ENCODE data around the gene KCNA10. TPM values are rescaled to one million over a fixed set of nuclear protein-coding genes. Genes with fewer than 3 reads are reported as not detected.

KCNA10 gene
- total and polyA plus RNA-seq, 2 experiments from 2014 or later, result not detected

DNA sequence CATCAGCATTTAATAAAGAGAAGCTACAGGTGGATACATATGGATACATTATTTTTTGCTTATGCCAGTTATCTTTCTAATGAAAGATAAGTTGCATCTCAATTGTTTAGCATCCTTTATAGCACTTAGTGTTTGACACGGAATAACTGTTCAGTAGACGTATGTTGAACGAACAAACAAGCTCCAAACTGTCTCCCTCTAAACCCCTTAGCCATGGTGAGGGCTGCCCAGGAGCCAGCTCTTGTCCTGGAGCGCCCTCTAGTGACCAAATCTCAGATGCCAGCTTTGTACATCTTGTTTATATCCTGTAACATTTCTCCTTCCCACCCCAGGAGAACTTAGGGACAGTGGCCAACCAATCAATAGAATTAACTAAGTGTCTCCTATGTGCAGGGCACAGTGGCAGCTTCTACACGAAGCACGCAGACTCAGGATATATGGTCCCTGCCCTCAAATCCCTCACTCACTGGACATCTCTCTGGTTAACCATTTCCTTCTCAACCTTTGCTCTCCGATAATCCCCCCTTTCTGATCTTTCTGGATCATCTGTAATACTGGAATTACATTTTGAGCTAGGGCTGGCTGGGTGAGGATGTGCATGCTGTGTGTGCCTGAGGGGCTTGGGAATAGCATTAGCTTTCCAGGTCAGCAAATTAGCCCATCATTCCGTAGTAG is 22.9 kb downstream of the KCNA10 start (continued):
- TF ChIP-seq, protein P1, sequence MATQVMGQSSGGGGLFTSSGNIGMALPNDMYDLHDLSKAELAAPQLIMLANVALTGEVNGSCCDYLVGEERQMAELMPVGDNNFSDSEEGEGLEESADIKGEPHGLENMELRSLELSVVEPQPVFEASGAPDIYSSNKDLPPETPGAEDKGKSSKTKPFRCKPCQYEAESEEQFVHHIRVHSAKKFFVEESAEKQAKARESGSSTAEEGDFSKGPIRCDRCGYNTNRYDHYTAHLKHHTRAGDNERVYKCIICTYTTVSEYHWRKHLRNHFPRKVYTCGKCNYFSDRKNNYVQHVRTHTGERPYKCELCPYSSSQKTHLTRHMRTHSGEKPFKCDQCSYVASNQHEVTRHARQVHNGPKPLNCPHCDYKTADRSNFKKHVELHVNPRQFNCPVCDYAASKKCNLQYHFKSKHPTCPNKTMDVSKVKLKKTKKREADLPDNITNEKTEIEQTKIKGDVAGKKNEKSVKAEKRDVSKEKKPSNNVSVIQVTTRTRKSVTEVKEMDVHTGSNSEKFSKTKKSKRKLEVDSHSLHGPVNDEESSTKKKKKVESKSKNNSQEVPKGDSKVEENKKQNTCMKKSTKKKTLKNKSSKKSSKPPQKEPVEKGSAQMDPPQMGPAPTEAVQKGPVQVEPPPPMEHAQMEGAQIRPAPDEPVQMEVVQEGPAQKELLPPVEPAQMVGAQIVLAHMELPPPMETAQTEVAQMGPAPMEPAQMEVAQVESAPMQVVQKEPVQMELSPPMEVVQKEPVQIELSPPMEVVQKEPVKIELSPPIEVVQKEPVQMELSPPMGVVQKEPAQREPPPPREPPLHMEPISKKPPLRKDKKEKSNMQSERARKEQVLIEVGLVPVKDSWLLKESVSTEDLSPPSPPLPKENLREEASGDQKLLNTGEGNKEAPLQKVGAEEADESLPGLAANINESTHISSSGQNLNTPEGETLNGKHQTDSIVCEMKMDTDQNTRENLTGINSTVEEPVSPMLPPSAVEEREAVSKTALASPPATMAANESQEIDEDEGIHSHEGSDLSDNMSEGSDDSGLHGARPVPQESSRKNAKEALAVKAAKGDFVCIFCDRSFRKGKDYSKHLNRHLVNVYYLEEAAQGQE (IDR thresholded peaks at IDR 0.05; ENCODE audit: unreplicated experiment), result no peak
- TF ChIP-seq, protein P2, sequence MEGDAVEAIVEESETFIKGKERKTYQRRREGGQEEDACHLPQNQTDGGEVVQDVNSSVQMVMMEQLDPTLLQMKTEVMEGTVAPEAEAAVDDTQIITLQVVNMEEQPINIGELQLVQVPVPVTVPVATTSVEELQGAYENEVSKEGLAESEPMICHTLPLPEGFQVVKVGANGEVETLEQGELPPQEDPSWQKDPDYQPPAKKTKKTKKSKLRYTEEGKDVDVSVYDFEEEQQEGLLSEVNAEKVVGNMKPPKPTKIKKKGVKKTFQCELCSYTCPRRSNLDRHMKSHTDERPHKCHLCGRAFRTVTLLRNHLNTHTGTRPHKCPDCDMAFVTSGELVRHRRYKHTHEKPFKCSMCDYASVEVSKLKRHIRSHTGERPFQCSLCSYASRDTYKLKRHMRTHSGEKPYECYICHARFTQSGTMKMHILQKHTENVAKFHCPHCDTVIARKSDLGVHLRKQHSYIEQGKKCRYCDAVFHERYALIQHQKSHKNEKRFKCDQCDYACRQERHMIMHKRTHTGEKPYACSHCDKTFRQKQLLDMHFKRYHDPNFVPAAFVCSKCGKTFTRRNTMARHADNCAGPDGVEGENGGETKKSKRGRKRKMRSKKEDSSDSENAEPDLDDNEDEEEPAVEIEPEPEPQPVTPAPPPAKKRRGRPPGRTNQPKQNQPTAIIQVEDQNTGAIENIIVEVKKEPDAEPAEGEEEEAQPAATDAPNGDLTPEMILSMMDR (conservative IDR thresholded peaks at IDR 0.05; ENCODE audit: low read depth in 2 of 2), result peak; percentile 96 to 99
- TF ChIP-seq JUNB (IDR thresholded peaks at IDR 0.05; ENCODE audit: unreplicated experiment), result no peak

DNA sequence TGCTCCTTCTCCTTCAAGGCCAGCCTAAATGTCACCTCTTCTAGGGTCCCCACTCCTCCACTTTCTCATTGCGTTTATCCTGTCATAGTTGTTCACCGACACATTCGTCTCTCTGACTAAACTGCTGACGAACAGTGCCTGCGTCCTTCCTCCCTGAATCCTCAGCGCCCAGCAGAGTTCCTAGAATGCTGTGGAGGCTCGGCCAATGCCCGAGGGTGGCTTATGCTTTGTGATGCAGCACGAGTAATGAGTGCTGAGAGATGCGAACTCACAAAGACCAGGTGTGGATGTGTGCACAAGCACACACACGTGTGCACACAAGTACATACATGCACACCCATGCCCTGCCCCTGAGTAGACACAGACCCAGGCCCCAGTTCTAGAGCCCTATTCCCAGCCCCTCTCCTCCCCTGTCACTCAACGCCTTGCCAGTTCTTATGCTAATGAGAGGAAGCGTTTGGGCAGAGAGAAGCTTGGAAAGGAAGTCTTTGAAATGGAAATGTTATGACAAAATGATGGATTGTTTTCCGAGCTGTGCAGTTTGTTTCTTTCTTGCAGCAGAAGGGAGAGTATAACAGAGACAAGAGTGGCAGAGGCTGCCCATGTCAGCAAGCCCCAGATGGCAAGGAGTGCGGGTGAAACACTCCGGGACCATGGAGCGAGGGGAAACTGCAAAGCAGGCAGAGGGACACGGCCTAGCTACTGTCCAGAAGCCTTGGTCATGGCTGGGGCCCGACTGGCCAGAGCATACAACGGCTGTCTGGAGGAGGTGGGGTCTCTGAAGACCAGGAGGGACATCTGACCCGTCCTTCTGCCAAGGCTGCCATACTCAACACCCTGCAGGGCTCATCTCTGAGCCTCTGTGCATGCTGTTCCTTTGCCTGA is 24.2 kb downstream of the KCNA10 start:
- H3K36me3 ChIP-seq (ENCODE audit: insufficient read depth), result no peaks in the 10 kb centered on the region
- peaks cover 20% of the 10 kb centered on the region for H3K4me1 Mint-ChIP-seq
- no peaks in the 10 kb centered on the region for H3K79me2 ChIP-seq (replicated peaks; ENCODE audit: insufficient read depth)
- H3K36me3 Mint-ChIP-seq (ENCODE audit: low read depth), result no peaks in the 10 kb centered on the region
- peak; percentile 82 for ATAC-seq
- peaks cover 14% of the 10 kb centered on the region for H3K27me3 Mint-ChIP-seq (ENCODE audit: insufficient read depth, low read depth, poor library complexity)
- 0 out of 2 replicates have a peak overlapping the region, but pooled peaks have one; percentile 4 for H3K4me3 ChIP-seq
- H3K4me3 Mint-ChIP-seq, result no peak overlapping the region
- H3K4me2 ChIP-seq, result peak overlapping the region; percentile 28; the same call in 1 of the 2 replicates
- no peak overlapping the region for H3K27ac ChIP-seq (ENCODE audit: low read depth)
- no peaks in the 10 kb centered on the region for H3K9me2 ChIP-seq (ENCODE audit: insufficient read depth)
- no peak overlapping the region for H3K27ac Mint-ChIP-seq
- peaks cover 10% of the 10 kb centered on the region; the same call in 1 of the 2 replicates for H3K4me1 ChIP-seq (ENCODE audit: insufficient read depth)
- no peak overlapping the region for H2AFZ ChIP-seq
- no peaks in the 10 kb centered on the region for H4K20me1 ChIP-seq (replicated peaks; ENCODE audit: insufficient read depth)
- H3F3A ChIP-seq (replicated peaks; ENCODE audit: low read depth), result no peaks in the 10 kb centered on the region
- DNase-seq (ENCODE audit: low spot score), result peak; percentile 66
- H3K9me3 Mint-ChIP-seq, result no peaks in the 10 kb centered on the region
- H3K27me3 ChIP-seq (ENCODE audit: insufficient read depth), result no peaks in the 10 kb centered on the region
- TF ChIP-seq JUNB (IDR thresholded peaks at IDR 0.05; ENCODE audit: unreplicated experiment) (no peak), NANOG (IDR thresholded peaks at IDR 0.05; ENCODE audit: borderline replicate concordance) (no peak), STAT1 (IDR thresholded peaks at IDR 0.05; ENCODE audit: unreplicated experiment) (no peak), ZNF331 (CRISPR knock-in tag; IDR thresholded peaks at IDR 0.05; ENCODE audit: low read depth) (no peak), EZH2phosphoT487 (IDR thresholded peaks at IDR 0.05; ENCODE audit: unreplicated experiment) (no peak), CREB1 (CRISPR knock-in tag; IDR thresholded peaks at IDR 0.05; ENCODE audit: low read depth) (no peak), EZH2 (IDR thresholded peaks at IDR 0.05; ENCODE audit: low read depth, unreplicated experiment) (no peak), ZNF114 (CRISPR knock-in tag; IDR thresholded peaks at IDR 0.05) (no peak)
- TF ChIP-seq, protein P3, sequence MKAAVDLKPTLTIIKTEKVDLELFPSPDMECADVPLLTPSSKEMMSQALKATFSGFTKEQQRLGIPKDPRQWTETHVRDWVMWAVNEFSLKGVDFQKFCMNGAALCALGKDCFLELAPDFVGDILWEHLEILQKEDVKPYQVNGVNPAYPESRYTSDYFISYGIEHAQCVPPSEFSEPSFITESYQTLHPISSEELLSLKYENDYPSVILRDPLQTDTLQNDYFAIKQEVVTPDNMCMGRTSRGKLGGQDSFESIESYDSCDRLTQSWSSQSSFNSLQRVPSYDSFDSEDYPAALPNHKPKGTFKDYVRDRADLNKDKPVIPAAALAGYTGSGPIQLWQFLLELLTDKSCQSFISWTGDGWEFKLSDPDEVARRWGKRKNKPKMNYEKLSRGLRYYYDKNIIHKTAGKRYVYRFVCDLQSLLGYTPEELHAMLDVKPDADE (IDR thresholded peaks at IDR 0.05), result no peak
- TF ChIP-seq, protein P2 (conservative IDR thresholded peaks at IDR 0.05; ENCODE audit: low read depth in 2 of 2), result no peak
